HL-60/S4 (cell line): ENCODE results near the gene EPHB3.
"Not testable (repeated sequence)": the region's sequence is repeated elsewhere in the genome, so short reads cannot be mapped to it uniquely, and the experiment has no call there.

Source experiments
- in situ Hi-C: fragments of 300-500 bp; cut with MboI; formaldehyde crosslinking; loops from 2 replicates; pipeline ENCODE4 v1.14.3; 2022; ENCODE audit warnings: low sequenced_read_pairs

The EPHB3 gene

DNA sequence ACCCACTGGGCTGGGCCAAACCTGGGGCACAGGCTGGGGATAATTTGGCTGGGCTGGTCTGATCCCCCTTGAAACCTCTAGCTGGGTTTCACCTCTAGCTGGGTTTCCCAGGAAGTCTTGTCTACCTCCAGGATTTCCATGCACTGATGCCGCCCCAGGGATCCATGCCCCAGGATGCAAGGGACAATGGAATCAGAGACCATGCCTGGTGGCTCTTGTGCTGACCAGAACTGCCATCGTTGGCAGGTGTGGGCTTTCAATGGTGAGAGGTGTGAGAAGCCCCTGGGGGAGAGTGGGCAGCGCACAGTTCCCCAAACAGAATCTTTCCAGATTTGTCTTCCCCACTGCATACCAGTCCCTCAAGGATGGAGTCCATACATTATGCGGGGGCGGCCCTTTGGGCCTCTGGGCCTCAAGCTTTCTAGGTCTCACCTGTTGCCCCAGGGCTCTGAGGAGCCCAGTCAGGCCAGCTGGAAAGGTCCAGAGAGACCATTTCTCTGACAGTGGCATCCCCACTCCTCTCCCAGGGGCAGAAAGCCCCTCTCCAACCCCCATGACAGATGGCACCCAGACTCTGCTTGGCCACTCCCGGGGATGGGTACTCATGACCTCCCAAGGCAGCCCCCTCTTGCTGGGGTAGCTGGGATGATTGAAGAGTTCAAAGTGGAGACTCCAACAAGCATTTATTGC is 35.4 kb downstream of the EPHB3 start:
- in situ Hi-C loops: no loop called here

DNA sequence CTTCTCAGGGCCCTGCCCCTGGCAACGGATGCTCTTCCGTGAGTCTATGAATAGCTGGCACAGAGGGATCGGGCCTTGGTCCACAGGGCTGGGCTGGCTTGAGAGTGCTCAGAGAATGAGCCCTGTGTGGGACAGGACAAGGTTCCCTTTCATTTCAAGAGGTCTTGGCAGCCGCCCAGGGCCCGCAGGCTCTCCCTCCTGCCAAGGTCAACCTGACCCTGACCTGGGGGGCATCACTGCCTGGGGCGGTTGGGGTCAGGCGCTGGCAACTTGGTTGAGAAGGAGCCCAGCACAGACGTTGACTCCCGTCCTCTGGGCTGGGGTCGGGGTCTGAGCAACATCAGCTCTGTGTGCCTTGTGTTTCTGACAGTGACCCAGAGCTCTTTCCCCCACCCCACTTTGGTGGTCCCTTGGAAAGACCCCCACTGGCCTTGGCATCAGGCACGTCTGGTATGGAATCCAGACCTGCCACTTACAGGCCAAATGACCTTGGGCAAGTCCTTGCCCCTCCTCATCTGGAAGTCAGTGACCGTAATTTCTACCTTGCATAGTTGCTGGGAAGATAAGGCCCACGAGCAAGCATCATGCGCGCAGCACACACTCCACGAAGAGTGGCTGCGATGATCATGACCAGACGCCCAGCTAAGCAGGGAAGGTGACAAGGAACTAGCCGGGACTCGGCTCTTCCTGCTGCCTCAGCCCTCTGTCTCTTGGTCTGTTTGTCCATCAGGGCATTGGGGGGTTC is 36.4 kb downstream of the EPHB3 start:
- in situ Hi-C loops: no loop called here

DNA sequence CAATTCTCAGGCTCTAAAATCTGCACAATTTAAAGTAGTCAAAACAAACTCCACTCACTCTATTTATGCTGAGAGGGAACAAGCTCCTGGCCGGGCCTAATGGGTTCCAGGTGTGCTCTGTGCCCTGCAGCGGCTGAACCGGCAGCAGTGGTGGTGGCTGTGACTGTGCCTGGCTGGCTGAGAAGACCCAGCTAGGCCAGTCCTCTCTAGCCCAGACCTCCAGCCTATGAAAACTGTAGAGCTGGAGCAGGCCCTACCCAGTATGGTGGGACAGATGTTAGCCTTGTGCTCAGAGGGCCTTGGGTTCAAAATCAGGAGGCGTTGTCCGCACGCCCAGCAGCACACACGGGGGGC is 37.0 kb downstream of the EPHB3 start:
- in situ Hi-C loops: no loop called here

GRCh38 chr3:184599143-184599542 is 37.6 kb downstream of the EPHB3 start:
- in situ Hi-C loops: no loop called here

- in situ Hi-C loops: no loop called here
Observed at GRCh38 chr3:184600685-184601377, 39.2 kb downstream of the EPHB3 start.

DNA sequence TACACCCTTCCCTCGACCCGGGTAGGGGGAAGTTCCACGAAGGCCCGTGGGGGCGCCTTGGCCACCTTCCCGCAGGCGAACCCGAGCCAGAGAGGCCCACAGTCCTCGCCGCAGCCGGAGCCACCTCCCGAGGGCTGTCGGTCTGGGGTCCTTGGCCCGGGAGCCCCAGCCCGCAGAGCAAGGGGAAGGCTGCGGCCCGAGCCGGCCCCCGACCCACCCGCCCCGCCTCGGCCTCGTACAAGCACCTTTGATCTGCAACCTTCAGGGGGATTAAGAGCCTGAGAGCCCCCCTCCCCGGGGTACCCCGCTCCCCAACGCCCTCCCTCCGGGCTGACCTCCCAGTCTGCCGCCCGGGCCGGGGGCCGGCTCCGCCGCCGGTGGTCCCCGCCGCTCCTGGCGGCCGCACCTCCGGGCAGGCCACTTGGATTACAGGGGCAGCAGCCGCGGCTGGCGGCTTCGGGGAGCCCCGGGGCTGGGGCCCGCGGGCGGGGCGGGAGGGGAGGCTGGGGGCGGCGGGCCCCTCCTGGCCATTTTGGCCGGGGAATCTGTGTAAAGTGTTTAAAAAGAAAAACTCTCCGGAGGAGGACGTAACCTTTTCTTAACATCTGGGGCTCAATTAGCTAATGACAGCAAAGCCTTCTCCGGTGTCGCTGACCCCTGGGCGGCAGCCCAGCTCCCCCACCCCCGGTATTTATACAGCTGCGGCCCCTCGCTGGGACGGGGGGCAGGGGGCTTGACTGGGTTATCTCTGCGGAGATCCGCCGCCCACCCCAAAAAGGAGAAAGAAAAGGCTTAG is 40.2 kb downstream of the EPHB3 start:
- in situ Hi-C loops: no loop called here

- in situ Hi-C loops: no loop called here
Observed at GRCh38 chr3:184602372-184603150, 41.0 kb downstream of the EPHB3 start.

DNA sequence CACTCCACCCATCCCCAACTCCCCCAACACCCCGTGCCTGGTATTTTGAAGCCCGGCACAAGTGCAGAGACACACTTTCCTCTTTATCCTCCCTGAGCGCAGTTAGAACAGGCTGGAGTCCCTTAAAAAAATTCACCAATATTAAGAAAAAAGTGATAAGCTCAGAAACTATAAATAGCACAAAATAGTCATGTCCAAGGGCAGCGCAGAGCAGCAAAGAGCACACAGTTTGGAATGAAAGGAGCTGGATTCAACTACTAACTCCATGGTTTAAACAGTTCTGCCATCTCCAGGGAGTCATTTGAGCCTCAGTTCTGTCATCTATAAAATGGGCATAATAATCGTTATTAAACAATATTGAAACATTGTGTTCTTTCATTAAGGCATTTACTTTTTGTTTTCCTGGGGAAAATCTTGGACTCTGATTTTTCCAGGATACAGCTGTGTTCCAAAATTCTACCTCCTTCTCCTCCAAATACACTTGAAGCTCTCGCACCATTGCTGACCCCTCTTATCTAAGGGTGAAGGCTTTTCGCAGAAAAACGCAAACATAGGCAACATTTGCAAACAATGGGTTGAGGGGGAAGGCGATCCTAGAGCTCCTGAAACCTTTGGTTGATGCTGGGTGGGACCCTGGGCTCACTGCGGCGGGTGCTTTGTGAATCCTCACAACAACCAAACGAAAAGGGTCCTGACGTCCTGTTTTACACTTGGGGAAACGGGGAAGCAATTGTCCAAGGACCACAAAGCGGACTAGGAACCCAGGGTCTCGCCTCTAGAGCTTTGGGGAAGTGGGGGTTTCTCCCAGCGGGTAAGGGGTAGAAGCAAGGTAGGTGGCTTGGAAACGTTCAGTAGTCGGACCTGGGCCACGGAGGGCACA is 41.8 kb downstream of the EPHB3 start:
- in situ Hi-C loops: no loop called here

DNA sequence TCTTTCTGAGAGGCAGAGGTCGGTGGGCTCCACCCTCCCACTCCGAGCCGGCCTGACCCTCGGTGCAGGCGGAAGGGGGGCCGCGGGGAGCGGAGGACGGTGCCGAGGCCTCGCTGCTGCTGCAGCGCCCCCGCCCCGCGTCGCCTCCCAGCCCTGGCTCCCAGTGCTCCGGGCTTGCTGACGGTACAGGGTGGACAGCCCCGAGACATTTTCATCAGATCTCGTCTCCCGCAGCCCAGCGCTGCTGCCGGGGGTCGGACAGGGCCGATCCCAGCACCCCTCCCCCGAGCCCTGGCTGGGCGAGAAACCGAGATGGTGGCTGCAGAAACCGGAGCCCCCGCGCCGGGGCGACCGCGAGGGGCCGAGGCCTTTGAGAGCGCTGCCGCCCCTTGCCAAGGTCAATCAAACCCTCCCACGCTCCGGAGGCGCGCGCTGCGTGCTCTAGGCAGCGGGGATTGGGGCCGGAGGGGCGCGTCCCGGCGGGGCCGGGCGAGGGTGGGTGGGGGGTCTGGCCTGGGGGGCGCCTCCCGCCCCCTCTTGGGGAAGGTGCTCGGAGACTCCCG is 42.5 kb downstream of the EPHB3 start:
- in situ Hi-C loops: no loop called here

GRCh38 chr3:184604615-184605290 is 43.2 kb downstream of the EPHB3 start:
- in situ Hi-C loops: no loop called here

GRCh38 chr3:184608209-184608608 is 46.6 kb downstream of the EPHB3 start:
- in situ Hi-C loops: no loop called here

- in situ Hi-C loops: no loop called here
Observed at GRCh38 chr3:184609476-184610244, 48.1 kb downstream of the EPHB3 start.

- in situ Hi-C loops: no loop called here
Observed at GRCh38 chr3:184610245-184610871, 48.8 kb downstream of the EPHB3 start.

GRCh38 chr3:184611607-184612281 is 50.2 kb downstream of the EPHB3 start:
- in situ Hi-C loops: no loop called here

DNA sequence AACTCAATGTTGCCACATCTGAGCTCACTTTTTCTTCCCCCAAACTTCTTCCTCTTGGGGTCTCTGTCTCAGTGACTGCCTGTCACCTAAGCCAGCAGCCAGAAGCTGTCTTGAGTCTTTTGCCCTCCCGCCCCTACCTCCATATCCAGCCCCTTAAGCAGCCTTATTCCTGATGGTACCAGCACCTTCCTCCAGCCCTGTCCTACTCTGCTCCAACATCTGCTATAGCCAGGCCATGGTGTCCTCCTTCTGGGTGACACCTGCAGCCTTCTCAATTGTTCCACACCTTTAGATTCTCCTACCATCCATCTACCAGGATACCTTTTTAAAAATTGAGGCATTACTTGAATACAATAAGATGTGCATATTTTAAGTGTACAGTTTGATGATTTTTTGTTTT is 53.8 kb downstream of the EPHB3 start:
- in situ Hi-C loops: no loop called here

GRCh38 chr3:184616436-184616835 is 54.9 kb downstream of the EPHB3 start:
- in situ Hi-C loops: no loop called here

GRCh38 chr3:184617306-184617705 is 55.7 kb downstream of the EPHB3 start:
- in situ Hi-C loops: not testable (repeated sequence)
